ENCODE measurements around the gene NR1D1.

DNA sequence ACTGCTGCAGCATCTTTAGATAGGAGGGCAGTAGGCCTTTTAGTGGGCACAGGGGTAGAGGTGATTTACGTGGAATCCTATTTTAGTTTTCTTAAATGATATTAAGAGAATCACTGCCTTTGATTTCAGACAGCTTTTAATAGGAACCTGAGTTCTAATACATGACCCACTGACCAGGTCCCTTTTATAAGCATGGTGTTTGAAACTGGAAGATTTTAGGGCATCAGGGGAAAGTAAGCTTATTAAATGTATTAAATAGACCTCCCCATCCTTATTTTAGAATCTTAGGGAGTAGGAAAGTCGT lies 23.4 kb upstream of the NR1D1 start:
- TF ChIP-seq SNAI2 (CRISPR knock-in tag; IDR thresholded peaks at IDR 0.05) (no peak), TOX (CRISPR knock-in tag; IDR thresholded peaks at IDR 0.05; ENCODE audit: borderline replicate concordance) (no peak), ZFP3 (CRISPR knock-in tag; IDR thresholded peaks at IDR 0.05) (no peak), PPARA (CRISPR knock-in tag; IDR thresholded peaks at IDR 0.05; ENCODE audit: borderline replicate concordance) (no peak), ESRRG (CRISPR knock-in tag; IDR thresholded peaks at IDR 0.05) (no peak), ARNTL (CRISPR knock-in tag; IDR thresholded peaks at IDR 0.05; ENCODE audit: borderline replicate concordance, low read depth) (no peak), RARB (CRISPR knock-in tag; IDR thresholded peaks at IDR 0.05) (no peak)
- TF ChIP-seq, protein P1, sequence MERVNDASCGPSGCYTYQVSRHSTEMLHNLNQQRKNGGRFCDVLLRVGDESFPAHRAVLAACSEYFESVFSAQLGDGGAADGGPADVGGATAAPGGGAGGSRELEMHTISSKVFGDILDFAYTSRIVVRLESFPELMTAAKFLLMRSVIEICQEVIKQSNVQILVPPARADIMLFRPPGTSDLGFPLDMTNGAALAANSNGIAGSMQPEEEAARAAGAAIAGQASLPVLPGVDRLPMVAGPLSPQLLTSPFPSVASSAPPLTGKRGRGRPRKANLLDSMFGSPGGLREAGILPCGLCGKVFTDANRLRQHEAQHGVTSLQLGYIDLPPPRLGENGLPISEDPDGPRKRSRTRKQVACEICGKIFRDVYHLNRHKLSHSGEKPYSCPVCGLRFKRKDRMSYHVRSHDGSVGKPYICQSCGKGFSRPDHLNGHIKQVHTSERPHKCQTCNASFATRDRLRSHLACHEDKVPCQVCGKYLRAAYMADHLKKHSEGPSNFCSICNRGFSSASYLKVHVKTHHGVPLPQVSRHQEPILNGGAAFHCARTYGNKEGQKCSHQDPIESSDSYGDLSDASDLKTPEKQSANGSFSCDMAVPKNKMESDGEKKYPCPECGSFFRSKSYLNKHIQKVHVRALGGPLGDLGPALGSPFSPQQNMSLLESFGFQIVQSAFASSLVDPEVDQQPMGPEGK (CRISPR knock-in tag; IDR thresholded peaks at IDR 0.05; ENCODE audit: borderline replicate concordance), result no peak
